IPS DF 4.7 (cell line): ENCODE measurements around the gene NLRX1.
"Not testable (repeated sequence)": the region's sequence is repeated elsewhere in the genome, so short reads cannot be mapped to it uniquely, and the experiment has no call there.

Experiments
- DNase-seq: peaks from one replicate; pipeline ENCODE4 v3.0.0-alpha.2; 2013; ENCODE audit warnings: low spot score; ENCODE audit errors: extremely low read depth

NLRX1 gene

GRCh38 chr11:119206511-119207414 is 38.2 kb downstream of the NLRX1 start:
- no peak for DNase-seq

- DNase-seq = no peak
These were observed 39.0 kb downstream of the NLRX1 start for GRCh38 chr11:119207415-119207960.

GRCh38 chr11:119209186-119209585 is 40.7 kb downstream of the NLRX1 start:
- no peak for DNase-seq

- DNase-seq = no peak
These were observed 41.5 kb downstream of the NLRX1 start for GRCh38 chr11:119210050-119210449.

GRCh38 chr11:119218141-119218878 is 49.8 kb downstream of the NLRX1 start:
- no peak for DNase-seq

GRCh38 chr11:119222308-119222707 is 53.8 kb downstream of the NLRX1 start:
- no peak for DNase-seq

GRCh38 chr11:119222891-119223290 is 54.4 kb downstream of the NLRX1 start:
- DNase-seq = no peak

GRCh38 chr11:119223856-119224255 is 55.3 kb downstream of the NLRX1 start:
- DNase-seq = no peak

- not testable (repeated sequence) for DNase-seq
These were observed 60.2 kb downstream of the NLRX1 start for GRCh38 chr11:119228535-119229287.

GRCh38 chr11:119229288-119229672 is 60.8 kb downstream of the NLRX1 start:
- DNase-seq = no peak

- DNase-seq = no peak
These were observed 61.2 kb downstream of the NLRX1 start for GRCh38 chr11:119229741-119230140.
